ENCODE measurements around the gene SYT9.

DNA sequence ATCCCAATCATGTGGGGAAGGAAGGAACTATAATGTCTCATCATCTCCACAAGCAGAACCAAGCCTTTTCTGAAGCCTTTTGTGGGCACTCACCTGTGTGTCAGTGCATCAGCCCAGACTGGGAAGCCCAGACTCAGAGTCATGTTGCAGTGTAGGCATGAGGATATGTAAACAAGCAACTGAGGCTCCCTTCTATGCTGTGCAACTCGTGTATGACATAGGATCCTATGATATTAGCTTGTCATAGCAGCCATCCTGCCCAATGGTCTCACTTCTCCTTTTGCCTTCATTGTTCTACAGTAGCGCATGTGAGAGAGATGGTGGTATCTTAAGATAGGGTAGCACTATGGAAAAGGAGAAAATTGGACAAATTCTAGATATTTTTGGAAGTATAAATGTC lies 130.2 kb downstream of the SYT9 start:
- TF ChIP-seq POLR2A (IDR thresholded peaks at IDR 0.05), result no peak
- TF ChIP-seq POLR2AphosphoS5 (IDR thresholded peaks at IDR 0.05; ENCODE audit: insufficient read depth in 1 of 2, low read depth in 1 of 2), result no peak

Measured in vagina (tissue), 2 donors.